SK-N-MC (cell line): Measurements from ENCODE around the gene RUFY2.

Experiments used
- EZH2 ChIP-seq: fragments of 200-600 bp; sonication (generic); IDR thresholded peaks from one replicate; pipeline ENCODE4 v1.6.1; 2017; ENCODE audit warnings: antibody characterized with exemption
- POLR2AphosphoS5 ChIP-seq: IDR thresholded peaks from 2 replicates; pipeline ENCODE4 v1.6.1; 2012; ENCODE audit warnings: mild to moderate bottlenecking, low read depth, low read length, borderline replicate concordance

DNA sequence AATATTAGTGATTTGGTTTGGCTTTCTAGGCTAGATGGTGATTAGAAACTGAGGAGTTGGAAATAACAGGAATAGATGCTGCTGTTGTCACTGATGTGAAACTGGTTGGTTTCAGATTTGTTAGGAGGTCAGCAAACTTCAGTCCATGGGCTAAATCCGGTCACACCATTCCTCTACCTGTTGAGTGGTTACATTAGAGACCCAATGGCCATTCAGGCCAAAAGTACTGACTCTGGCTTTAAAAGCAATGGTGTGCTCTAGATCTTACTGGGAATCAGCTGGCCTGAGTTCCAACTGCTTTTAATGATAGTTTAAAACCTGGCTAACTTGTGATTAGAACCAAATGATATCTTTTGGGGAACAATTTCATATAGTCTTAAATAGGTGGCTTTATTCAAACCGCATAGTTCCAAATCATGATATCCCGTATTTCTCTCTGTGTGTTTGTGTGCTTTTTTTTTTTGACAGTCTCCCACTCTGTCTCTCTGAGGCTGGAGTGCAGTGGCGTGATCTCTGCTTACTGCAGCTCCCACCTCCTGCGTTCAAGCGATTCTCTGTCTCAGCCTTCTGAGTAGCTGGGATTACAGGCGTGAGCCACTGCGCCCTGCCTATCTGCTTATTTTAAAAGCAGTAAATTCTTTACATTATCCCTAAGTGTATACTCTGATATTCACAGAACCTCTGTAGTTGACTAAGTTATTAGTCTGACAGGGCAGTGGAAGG is 66.6 kb downstream of the RUFY2 start:
- no peak for TF ChIP-seq POLR2AphosphoS5
- no peak for TF ChIP-seq EZH2
